Peyer's patch (tissue), 4 donors: ENCODE data around the gene TBCK. TPM values are rescaled to one million over a fixed set of nuclear protein-coding genes. Genes with fewer than 3 reads are reported as not detected.

ENCODE experiments used
- DNase-seq, 3 donors: peaks; one replicate each; pipeline ENCODE4 v3.0.0-alpha.2; 2017 to 2019
- H3K27ac ChIP-seq, 4 donors: fragments of 200-600 bp; sonication (generic); one replicate each; pipeline ENCODE4 v1.5.1; 2016 to 2019
- H3K27me3 ChIP-seq, 2 donors: fragments of 200-600 bp; sonication (generic); one replicate each; pipeline ENCODE4 v1.5.1; 2019
- H3K36me3 ChIP-seq, 3 donors: fragments of 200-600 bp; sonication (generic); one replicate each; pipeline ENCODE4 v1.5.1; 2016 to 2019
- H3K4me1 ChIP-seq, 4 donors: fragments of 200-600 bp; sonication (generic); one replicate each; pipeline ENCODE4 v1.5.1; 2016 to 2019
- H3K4me3 ChIP-seq, 4 donors: fragments of 200-600 bp; sonication (generic); 1 replicate in 3 of 4; 2 replicates in 1 of 4; pipeline ENCODE4 v1.5.1; 2016 to 2019; ENCODE audit warnings: mild to moderate bottlenecking in 1 of 4
- H3K9me3 ChIP-seq, 4 donors: fragments of 200-600 bp; sonication (generic); one replicate each; pipeline ENCODE4 v1.5.1; 2016 to 2019; ENCODE audit warnings: mild to moderate bottlenecking in 1 of 4
- CTCF ChIP-seq, 6 experiments: fragments of 450-650 bp in 4 of 6; fragments of 200-600 bp in 2 of 6; sonication (generic) in 1 of 6; IDR thresholded peaks; one replicate each; pipeline ENCODE4 v1.5.1; 2017 to 2019; ENCODE audit warnings: antibody characterized with exemption in 6 of 6, mild to moderate bottlenecking in 3 of 6, moderate library complexity in 1 of 6
- POLR2A ChIP-seq, 2 donors: fragments of 450-650 bp; IDR thresholded peaks; one replicate each; pipeline ENCODE4 v1.5.1; 2017; ENCODE audit warnings: antibody characterized with exemption in 2 of 2, mild to moderate bottlenecking in 2 of 2, moderate library complexity in 2 of 2
- total RNA-seq, 4 donors: library from RNA; depleted of rRNA; stranded (reverse); fragments of >200 nt; gene quantifications; one replicate each; pipeline ENCODE4 v1.1.0, GENCODE V29; 2016

The TBCK gene
- total RNA-seq, 4 donors from 2014 or later, result 39.9 to 96.6 (median 53.1) TPM

GRCh38 chr4:106041294-106042002 lies 274.6 kb downstream of the TBCK start:
- H3K27me3 ChIP-seq, result no peaks in the 10 kb centered on the region
- H3K4me1 ChIP-seq, result no peaks in the 10 kb centered on the region
- H3K27ac ChIP-seq, result no peak overlapping the region
- no peaks in the 10 kb centered on the region for H3K9me3 ChIP-seq
- DNase-seq, result no peak
- no peak overlapping the region for H3K4me3 ChIP-seq
- no peaks in the 10 kb centered on the region for H3K36me3 ChIP-seq
- no peak for TF ChIP-seq CTCF (IDR thresholded peaks at IDR 0.05)
- TF ChIP-seq POLR2A (IDR thresholded peaks at IDR 0.05), result no peak

DNA sequence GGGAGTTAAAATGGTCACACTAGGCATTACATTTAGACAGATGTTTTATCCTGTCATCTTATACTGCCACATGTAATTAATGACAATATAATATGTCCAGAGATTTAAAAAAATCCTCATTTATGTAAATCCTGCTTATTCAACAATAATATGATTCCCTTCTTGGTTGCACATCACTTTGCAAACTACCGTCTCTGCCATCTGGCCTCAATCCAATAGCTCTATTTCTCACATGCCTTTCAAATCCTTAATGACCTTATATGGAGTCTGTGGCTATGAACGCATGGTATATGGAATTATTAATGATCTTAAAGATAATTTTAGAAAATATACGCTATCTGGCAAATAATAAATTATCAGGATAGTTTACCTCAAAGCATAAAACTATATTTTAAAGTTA lies 276.2 kb downstream of the TBCK start:
- Histone ChIP-seq H3K27me3 (no peaks in the 10 kb centered on the region), H3K4me3 (no peak overlapping the region), H3K36me3 (no peaks in the 10 kb centered on the region), H3K9me3 (no peaks in the 10 kb centered on the region), H3K27ac (no peak overlapping the region), H3K4me1 (no peaks in the 10 kb centered on the region)
- no peak for DNase-seq
- TF ChIP-seq CTCF (IDR thresholded peaks at IDR 0.05) (no peak), POLR2A (IDR thresholded peaks at IDR 0.05) (no peak)

- Histone ChIP-seq H3K4me1 (no peaks in the 10 kb centered on the region), H3K4me3 (no peak overlapping the region), H3K9me3 (no peaks in the 10 kb centered on the region), H3K27ac (no peak overlapping the region), H3K36me3 (no peaks in the 10 kb centered on the region), H3K27me3 (no peaks in the 10 kb centered on the region)
- TF ChIP-seq CTCF (IDR thresholded peaks at IDR 0.05), result no peak
- no peak for TF ChIP-seq POLR2A (IDR thresholded peaks at IDR 0.05)
- DNase-seq, result no peak
Observed at GRCh38 chr4:106038908-106039307, 277.1 kb downstream of the TBCK start.

DNA sequence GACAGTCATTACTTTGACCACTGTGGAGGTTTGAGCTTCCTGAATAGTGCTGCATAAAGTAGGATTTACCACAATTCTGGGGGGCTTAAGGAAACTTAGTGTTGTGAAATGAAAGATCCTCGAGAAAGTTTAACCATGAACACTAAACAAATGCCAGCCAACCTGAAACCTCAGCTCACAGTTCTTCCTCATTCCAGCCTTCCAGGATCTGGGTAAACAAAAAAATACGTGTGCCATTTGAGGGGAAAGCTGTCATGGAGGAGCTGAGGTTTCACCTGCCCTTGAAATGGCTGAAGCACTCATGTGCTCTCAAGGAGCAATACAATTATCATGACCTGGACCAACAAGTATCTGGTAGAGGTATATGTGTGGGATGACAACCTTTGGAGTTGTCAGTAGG lies 278.0 kb downstream of the TBCK start:
- H3K36me3 ChIP-seq, result no peaks in the 10 kb centered on the region
- TF ChIP-seq POLR2A (IDR thresholded peaks at IDR 0.05) (no peak), CTCF (IDR thresholded peaks at IDR 0.05) (no peak)
- no peak for DNase-seq
- no peaks in the 10 kb centered on the region for H3K4me1 ChIP-seq
- no peaks in the 10 kb centered on the region for H3K9me3 ChIP-seq
- no peak overlapping the region for H3K27ac ChIP-seq
- H3K4me3 ChIP-seq, result no peak overlapping the region
- no peaks in the 10 kb centered on the region for H3K27me3 ChIP-seq

DNA sequence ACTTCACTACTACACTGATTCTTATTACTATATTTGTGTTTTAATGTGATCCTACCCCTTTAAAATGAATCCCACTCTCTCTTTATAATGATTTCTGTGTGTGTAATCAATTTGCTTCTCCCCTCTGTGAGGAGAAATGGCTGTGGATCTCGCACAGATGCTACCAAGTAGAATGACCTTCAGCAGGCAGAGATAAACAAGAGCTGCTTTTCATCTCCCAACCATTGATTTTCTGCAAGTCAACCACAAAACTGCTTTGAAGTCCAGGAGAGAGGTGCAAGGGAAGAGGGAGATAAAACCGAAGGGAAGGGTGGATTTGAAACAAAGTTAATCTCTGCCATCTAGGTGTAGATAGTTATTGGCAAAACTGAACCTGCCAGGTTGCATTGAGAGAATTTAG lies 279.2 kb downstream of the TBCK start:
- no peak for DNase-seq
- Histone ChIP-seq H3K27ac (no peak overlapping the region), H3K9me3 (no peaks in the 10 kb centered on the region), H3K36me3 (no peaks in the 10 kb centered on the region), H3K4me3 (no peak overlapping the region), H3K4me1 (no peaks in the 10 kb centered on the region), H3K27me3 (no peaks in the 10 kb centered on the region)
- TF ChIP-seq CTCF (IDR thresholded peaks at IDR 0.05) (no peak), POLR2A (IDR thresholded peaks at IDR 0.05) (no peak)

DNA sequence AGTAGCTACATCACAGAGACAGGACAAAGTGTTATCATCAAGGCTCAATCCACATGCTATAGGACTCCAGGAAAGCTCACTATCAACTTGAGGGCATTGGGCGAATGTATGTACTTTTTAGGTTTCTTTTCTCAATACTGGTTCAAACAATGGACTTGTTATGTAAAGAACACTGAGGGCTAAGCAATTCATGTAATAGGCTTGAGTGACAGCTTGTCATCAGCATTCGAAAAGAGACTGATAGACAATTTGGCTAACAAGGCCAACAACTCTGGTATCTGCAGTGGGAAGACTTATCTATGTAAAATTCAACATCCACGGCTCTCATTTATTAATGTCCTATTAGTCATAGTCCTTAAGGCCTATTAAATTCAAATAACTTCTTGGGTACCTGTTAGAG lies 279.7 kb downstream of the TBCK start:
- TF ChIP-seq POLR2A (IDR thresholded peaks at IDR 0.05) (no peak), CTCF (IDR thresholded peaks at IDR 0.05) (no peak)

More for the DNA sequence above, 279.7 kb downstream of the TBCK start:
- DNase-seq, result no peak
- H3K4me3 ChIP-seq, result no peak overlapping the region
- no peaks in the 10 kb centered on the region for H3K4me1 ChIP-seq
- no peaks in the 10 kb centered on the region for H3K27me3 ChIP-seq
- no peaks in the 10 kb centered on the region for H3K36me3 ChIP-seq
- H3K27ac ChIP-seq, result no peak overlapping the region
- H3K9me3 ChIP-seq, result no peaks in the 10 kb centered on the region
